Brain pericyte (primary cell): ENCODE data around the gene LYL1.

Experiments used
- DNase-seq: peaks from one replicate; pipeline ENCODE4 v3.0.0-alpha.2; 2012; ENCODE audit warnings: low read depth, low spot score

Gene LYL1

GRCh38 chr19:13104848-13105711 is 2.4 kb upstream of the LYL1 start:
- no peak for DNase-seq

GRCh38 chr19:13104360-13104847 is 1.7 kb upstream of the LYL1 start:
- DNase-seq = no peak

- no peak for DNase-seq
Measured at GRCh38 chr19:13103581-13104359, 1.1 kb upstream of the LYL1 start.

GRCh38 chr19:13102416-13102665 is 317 bp downstream of the LYL1 start:
- DNase-seq = no peak

GRCh38 chr19:13101590-13102415 is 855 bp downstream of the LYL1 start:
- no peak for DNase-seq

- no peak for DNase-seq
Measured at GRCh38 chr19:13100841-13101589, 1.6 kb downstream of the LYL1 start.

- DNase-seq = no peak
Measured at GRCh38 chr19:13100031-13100588, 2.5 kb downstream of the LYL1 start.

- no peak for DNase-seq
Measured at GRCh38 chr19:13099073-13099999, 3.3 kb downstream of the LYL1 start.

- DNase-seq = no peak
Measured at GRCh38 chr19:13098277-13099072, 4.2 kb downstream of the LYL1 start.

GRCh38 chr19:13097463-13098258 is 5.0 kb downstream of the LYL1 start:
- no peak for DNase-seq

GRCh38 chr19:13097033-13097462 is 5.6 kb downstream of the LYL1 start:
- DNase-seq = no peak

- no peak for DNase-seq
Measured at GRCh38 chr19:13095934-13096927, 6.4 kb downstream of the LYL1 start.

GRCh38 chr19:13095393-13095784 is 7.3 kb downstream of the LYL1 start:
- DNase-seq = no peak

- DNase-seq = no peak
Measured at GRCh38 chr19:13094771-13095392, 7.8 kb downstream of the LYL1 start.

GRCh38 chr19:13094106-13094504 is 8.6 kb downstream of the LYL1 start:
- DNase-seq = no peak

- DNase-seq = no peak
Measured at GRCh38 chr19:13093407-13094105, 9.1 kb downstream of the LYL1 start.
